OCI-LY1 (cell line): ENCODE measurements around the gene TP53TG5.

Experiments
- EZH2 ChIP-seq: fragments of 200-600 bp; sonication (generic), shearing (Covaris generic); IDR thresholded peaks from 2 replicates; pipeline ENCODE4 v1.8.0; 2017; ENCODE audit warnings: borderline replicate concordance, mixed run types, mild to moderate bottlenecking, antibody characterized with exemption, low read length, moderate library complexity, mixed read lengths
- TF ChIP-seq, protein P1 (sequence below): fragments of 200-600 bp; sonication (generic), shearing (Covaris generic); IDR thresholded peaks from 2 replicates; pipeline ENCODE4 v1.5.1; 2017; ENCODE audit warnings: mild to moderate bottlenecking, antibody characterized with exemption, low read length, moderate library complexity, mixed read lengths

DNA sequence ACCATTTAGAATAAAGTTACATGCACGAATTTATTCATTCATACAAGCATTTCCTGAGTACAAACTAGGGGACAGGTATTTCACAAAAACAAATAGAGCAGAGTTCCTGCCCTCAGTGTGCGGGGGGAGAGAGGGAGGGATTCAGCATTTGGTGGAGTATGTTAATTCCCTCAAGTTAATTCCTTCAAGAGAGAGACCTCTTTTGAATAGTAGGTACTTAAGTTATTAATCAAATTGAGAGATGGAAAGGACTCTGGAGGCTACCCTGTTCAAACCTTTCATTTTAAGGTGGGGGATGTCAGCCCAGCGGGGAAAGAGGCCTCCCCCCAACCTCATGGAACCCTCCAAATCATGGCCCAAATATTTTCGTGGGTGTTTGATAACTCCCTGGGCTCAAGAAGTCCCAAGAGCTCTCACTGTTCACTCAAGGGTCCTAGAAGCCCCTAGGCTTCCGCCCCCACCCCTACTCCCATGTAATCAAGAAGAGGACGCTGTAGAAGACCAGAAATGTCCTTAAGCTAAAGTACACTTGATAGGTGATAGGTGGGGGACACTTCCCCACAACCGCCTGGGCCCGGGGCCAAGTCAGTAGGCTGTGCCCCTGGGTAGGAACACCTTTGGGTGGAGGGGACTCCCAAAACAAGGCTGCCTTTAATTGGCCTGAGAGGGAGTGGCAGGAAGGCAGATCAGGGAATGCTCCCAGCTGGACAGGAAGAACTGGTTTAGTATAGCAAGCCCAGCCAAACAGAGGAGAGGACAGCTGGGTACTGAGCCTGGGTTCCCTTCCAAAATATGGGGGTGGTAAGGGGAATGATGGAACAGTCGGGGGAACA, 32.8 kb downstream of the TP53TG5 start:
- TF ChIP-seq, protein P1, sequence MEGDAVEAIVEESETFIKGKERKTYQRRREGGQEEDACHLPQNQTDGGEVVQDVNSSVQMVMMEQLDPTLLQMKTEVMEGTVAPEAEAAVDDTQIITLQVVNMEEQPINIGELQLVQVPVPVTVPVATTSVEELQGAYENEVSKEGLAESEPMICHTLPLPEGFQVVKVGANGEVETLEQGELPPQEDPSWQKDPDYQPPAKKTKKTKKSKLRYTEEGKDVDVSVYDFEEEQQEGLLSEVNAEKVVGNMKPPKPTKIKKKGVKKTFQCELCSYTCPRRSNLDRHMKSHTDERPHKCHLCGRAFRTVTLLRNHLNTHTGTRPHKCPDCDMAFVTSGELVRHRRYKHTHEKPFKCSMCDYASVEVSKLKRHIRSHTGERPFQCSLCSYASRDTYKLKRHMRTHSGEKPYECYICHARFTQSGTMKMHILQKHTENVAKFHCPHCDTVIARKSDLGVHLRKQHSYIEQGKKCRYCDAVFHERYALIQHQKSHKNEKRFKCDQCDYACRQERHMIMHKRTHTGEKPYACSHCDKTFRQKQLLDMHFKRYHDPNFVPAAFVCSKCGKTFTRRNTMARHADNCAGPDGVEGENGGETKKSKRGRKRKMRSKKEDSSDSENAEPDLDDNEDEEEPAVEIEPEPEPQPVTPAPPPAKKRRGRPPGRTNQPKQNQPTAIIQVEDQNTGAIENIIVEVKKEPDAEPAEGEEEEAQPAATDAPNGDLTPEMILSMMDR: no peak
- TF ChIP-seq EZH2: no peak
